Iris pigment epithelial cell (primary cell): ENCODE measurements around the gene CC2D2A.

Source experiments
- DNase-seq: peaks from one replicate; pipeline ENCODE4 v3.0.0-alpha.2; 2011; ENCODE audit warnings: low read depth

The CC2D2A gene

DNA sequence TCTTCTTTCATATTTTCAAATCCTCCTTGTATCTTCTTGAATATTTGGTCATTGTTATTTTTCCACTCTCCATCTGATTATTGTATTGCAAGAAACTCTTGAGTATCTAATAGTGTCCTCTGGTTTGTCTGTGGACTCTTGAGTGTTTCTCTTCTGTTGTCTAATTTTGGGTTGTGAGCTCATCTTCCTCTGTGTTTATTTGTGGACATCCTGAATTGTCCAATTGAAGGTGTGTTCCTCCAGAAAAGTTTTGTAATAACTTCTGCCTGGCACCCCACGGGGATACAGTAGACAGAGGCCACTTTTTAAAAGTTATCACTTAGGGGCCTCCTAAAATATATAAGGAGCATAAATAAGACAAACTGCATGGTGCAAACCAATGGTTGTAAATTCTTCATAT is 3.1 kb upstream of the CC2D2A start:
- no peak for DNase-seq

DNA sequence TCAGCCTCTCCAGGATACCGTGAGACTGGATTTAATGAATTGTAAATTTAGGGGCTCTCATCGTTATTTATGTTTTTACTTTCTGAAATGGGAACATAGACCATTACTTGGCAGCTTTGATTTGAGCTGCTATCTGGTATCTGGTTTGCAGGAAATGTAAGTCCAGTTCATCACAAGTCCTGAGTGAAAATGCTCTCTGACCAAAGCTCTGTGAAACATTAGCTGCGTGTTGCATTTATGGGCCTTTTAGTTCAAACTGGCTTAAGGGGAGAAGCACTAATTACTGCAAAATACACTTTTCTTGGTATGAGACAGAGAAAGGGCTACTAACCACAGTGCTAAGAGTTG is 420 bp downstream of the CC2D2A start:
- peak; percentile 22 for DNase-seq

DNA sequence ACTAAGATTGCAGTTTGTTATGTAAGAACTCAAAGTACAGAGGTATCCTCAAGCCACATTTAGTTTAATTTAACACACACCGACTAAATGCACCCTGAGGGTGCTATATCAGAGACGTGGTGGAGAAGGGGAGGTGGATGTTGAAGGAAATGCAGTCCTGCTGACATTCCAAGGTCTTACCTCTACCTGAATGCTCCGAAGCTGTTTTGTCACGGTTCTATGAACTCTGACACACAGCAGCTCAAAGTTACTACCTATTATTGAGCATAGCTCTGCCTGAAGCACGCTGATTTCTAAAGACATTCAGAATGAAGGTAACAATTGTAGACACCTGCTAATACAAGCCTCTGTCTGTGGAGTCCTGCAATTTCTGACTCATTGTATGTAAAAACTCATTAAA is 6.7 kb downstream of the CC2D2A start:
- no peak for DNase-seq

DNA sequence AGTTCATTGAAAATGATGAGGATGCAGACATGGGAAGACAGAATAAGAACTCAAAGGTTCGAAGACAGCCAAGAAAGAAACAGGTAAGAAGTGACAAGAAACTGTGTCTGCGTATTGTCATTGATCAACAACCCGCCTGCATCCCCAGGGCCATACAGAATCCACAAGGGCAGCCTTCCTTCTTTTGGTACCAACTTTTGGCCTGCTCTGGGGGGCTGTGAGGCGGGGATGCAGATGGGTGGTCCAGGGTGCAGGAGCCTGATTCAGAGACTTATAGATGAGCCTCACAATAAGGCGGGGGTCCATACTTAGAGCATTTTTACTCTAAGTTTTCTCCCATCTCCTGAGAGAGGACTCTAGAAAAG is 9.0 kb downstream of the CC2D2A start:
- DNase-seq: no peak

DNA sequence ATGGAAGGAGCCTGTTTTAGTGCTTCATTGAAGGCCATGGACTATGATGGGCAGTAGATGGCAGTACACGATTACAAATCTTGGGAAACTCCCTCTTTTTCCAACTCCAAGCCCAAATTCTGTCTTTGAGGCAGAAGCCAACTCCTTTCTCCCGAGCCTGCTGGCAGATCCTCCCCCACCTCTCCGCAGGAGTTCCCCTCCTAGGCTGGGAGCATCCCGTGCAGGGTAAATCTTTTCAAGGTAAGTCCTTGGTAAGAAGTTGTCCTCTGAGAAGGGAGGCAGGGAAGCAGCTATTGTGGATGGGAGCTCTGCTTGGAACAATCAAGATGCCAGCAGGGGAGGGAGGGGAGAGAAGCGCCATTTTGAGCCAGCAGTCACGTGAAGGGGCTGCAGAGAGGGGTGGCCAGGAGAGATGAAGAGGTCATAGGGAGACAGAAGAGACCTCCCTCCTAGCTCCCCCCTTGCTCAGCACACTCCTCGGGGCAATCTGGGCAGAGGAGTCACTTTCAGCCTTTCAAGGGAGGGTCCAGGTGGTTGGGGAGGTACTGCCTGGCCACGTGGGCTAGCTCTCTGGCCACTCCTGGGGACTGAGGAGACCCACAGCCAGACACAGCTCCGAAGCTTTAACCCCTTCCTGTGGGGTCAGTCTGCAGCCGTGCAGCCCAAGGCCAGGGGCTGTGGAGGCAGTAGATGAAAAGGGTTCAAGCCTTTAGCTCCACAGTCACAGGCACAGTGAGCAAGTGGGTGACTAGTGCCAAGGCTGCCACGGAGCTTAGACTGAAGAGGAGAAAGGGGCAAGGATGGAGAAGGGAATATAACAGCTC is 9.6 kb downstream of the CC2D2A start:
- peak; percentile 90 for DNase-seq

DNA sequence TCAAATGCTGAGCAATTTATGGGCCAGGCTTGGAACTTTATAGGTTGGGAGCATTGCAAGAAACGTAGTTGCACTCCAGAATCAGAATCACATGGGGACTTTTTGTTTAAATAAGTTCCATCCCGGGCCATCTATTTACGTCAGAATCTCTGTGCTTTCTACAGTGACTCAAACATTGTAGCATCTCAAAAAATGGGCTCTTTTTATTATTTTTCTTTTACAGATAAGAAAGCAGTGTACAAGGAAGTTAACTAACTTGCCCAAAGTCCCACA is 10.2 kb downstream of the CC2D2A start:
- peak; percentile 80 for DNase-seq

DNA sequence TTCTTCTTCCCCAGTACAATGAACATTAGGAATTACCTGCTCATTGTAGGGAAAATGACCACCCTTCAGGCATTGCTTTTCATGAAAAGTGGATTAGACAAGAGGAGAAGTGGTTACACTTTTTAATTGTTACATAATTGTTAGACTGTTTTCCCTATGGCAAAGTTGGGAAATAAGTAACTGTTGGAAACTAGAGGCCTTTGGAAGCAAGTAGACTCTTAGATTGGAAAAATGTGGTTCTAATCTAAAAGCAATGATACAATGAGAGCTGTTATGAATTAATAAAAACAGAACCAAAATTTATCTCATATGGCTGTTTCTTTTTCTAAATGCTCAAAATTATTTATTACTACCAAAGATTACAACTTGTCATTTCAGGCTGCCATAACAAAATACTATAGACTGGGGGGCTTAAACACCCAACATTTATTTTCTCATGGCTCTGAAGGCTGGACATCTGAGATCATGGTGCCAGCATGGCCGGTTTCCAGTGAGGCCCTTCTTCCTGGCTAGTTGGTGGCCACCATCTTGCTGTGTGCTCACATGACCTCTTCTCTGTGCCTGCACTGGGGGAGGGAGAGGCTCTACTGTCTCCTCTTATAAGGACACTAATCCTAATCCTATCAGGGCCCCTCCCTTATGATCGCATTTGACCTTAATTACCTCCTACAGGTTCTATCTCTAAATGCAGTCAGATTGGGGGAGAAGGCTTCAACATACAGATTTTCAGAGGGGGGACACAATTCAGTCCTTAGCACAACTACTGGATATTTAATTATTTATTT is 12.5 kb downstream of the CC2D2A start:
- no peak for DNase-seq

DNA sequence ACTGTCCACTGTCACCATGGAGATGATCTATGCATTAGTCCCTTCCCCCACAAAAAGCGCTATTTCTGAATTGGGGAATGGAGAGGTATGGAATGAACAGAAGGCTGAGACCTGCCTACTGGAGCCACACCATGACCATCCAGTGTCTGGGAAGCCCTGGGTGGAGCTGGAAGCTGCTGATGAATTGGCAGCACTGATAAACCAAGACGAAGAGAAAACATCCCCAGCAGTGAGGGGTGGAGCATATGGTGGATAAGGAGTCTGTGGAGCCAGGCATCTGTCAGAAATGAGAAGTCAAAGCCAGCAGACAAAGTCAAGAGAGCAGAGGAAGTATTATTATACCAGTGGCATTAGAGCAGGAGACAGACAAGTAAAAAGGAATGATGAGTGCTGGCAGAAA is 13.2 kb downstream of the CC2D2A start:
- DNase-seq: peak; percentile 37

DNA sequence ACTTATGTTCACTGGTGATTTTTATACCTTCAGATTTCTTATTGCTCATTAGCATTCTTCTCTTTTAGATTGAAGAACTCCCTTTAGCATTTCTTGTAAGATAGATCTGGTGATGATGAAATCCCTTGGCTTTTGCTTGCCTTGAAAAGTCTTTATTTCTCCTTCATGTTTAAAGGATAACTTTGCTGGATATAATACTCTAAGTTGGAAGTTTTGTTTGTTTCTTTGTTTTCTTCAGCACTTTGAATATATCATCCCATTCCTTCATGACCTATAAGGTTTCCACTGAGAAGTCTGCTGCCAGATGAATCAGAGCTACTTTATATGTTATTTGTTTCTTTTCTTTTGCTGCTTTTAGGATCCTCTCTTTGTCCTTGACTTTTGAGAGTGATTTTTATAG is 18.5 kb downstream of the CC2D2A start:
- DNase-seq: peak; percentile 43

DNA sequence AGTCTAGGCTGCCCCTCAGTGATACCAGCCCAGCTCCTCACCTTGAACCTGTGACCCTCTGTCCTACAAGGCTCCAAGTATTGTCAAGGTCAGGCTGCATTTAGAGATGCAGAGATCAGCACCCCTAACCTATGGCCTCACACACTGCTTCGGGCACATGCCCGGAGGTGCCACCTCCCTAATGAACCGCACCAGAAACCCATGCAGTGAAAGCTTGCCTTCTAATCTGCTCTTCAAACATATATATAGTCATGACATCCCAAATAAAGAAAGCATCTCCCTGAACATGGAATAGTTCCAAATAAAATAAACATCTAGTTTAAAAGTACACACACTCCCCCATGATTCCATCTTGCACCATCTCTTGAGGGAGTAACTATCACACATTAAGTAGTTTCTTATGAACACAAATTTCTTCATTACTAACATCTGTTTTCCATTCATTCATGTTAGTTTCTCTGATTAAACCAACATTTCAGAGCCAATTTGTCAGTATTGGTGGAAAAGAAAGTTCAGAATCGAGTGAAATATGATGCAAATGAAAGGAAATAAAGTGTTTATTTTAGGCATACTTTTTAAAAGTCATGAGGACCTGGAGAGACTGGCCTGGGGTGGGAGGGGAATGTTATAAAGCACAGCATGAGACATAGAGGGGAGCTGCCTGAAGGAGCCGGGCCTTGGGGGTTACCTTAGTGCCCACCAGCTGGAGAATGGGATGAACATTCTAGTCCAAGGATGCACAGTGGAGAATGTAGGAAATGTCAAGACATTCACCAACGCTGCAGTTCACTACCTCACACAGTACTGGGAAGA is 19.2 kb downstream of the CC2D2A start:
- DNase-seq: peak; percentile 92

DNA sequence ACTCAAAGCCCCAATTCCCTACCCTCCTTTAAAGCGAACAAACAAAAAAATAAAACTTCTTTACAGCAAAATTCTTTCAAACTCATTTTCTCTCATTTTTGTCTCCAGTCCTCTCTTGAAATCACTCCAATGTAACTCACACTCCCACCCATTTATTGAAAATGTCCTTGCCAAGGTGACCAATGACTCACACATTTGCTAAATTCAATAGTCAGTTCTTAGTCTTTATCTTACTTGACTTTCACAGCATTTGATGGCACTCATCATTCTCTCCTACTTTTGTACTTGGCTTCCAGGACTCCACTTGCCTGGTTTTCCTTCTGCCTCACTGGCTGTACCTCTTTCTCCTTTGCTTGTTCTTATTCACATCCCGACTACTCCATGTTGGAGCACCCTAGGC is 19.9 kb downstream of the CC2D2A start:
- peak; percentile 26 for DNase-seq

DNA sequence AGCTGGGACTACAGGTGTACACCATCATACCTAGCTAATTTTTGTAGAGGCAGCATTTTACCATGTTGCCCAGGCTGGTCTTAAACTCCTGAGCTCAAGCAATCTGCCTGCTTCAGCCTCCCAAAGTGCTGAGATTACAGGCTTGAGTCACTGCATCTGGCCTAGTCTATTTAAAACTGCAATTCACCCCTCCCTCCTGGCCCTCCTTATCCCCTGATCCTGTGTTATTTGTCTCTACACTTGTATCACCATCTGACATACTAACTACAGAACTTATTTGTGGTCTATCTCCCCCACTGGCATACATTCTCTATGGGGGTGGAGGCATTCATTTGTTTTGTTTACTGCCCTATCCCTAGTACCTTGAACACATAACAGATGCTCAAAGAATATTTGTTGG is 23.7 kb downstream of the CC2D2A start:
- peak; percentile 24 for DNase-seq

DNA sequence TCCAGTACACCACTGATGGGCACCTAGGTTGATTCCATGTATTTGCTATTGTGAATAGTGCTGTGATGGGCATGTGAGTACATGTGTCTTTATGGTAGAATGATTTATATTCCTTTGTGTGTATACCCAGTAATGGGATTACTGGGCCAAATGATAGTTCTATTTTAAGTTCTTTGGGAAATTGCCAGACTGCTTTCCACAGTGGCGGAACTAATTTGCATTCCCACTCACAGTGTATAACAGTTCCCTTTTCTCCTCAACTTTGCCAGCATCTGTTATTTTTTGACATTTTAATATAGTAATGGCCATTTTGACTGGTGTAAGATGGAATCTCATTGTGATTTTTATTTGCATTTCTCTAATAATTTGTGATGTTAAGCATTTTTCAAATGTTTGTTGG is 25.9 kb downstream of the CC2D2A start:
- DNase-seq: no peak

DNA sequence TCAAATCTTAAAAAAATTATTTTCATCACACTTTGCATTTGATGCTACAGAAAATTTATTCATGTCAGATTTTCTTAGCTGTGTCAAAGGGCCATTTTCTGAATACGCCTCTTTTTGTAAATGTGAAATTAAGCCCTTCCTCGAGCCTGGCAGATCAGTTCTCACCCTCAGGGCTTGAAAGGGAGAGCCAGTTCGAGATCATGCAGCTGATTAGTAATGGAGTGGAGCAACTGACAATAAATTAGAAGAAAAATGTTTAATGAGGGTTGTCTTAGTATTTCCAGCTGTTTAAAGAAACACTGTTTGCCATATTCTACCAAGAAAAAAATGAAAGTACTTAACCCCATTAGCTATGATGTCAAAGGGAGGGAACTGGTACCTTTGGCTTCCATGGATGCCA is 28.7 kb downstream of the CC2D2A start:
- DNase-seq: no peak

DNA sequence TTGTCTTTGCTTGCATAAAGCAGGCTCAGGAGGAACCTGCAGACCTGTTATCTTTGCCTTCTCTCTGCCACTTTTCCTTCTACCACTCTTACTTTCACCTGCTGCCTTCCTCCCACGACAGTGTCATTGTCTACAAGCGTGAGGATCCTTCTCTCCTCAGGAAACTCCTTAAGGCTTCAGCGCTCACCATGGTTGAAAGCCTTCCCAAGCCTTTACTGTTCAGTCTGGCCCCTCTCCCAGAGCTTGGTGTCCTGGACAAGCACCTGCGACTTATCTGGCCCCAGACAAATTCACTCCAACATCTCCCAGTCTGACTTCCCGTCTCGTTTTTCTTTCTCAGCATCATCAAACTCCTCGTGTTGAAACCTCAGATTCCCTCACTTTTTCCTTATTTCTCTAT is 31.0 kb downstream of the CC2D2A start:
- DNase-seq: no peak

DNA sequence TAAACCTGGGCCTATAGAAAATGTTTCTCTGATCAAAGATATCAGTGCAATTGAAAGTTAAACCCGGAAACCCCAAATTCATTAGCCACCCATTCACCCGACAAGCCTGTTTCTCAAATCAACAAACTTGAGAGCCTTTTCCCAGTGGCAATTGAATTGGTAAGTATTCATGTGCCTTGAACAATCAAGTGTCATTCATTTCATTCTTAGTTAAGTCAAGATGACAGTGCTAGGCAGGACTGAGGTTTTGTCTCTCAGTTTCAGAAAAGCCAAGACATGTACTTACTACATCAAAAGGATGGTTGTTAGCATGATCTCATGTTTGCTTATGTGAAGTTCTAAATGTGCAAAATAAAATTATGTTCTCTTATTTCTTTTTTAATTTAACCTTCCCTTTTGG is 32.3 kb downstream of the CC2D2A start:
- no peak for DNase-seq

DNA sequence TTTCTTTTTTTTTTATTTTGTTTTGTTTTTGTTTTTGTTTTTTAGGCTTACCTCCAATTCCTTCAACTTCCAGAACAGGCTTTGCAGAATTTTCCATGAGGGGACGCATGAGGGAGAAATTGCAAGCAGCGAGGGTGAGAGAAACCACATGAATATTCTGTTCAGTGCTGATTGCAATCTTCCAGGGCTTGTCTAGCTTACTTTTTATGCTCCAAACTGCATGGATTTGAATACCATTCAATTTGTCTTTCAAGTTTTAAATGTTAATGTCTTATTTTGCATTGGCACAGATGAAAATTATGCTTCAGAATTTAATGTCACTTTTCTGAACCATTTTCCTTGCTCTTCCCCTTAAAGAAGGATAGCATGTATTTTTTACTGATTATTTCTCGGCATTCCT is 32.7 kb downstream of the CC2D2A start:
- DNase-seq: no peak

DNA sequence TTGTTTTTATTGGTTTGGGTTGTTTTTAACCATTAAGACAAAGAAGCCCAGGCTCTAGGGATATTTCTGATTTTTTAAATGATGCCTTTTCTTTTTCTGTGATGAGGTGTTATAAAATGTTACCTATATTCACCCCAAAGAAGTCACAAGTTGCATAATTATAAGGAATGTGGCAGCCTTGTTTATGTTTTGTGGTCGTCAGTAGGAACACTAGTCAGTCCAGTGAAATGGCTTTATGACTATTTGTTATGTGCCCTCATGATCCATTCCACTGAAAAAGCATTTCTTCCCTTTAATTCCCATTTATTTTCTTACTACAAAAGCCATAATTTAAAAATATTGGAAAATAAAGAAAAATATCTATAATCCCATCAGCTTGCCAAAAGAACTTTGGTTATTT is 34.4 kb downstream of the CC2D2A start:
- DNase-seq: peak; percentile 76

DNA sequence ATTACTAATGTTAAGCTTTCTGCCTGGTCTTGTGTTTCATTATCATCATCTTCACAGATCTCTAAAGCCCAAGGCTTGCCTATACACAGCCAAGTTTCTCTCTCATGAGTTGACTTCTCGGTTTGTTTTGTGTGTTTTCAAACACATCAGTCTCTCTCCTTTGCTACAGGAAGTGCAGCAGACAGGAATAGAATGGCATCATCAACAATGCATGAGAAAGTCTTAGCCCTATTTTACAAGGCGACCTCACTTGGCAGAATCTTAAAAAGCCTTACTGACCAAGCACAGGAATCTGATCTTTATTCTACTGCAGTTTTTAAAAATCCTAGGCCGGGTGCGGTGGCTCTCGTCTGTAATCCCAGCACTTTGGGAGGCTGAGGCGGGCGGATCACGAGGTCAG is 36.8 kb downstream of the CC2D2A start:
- DNase-seq: peak; percentile 95

DNA sequence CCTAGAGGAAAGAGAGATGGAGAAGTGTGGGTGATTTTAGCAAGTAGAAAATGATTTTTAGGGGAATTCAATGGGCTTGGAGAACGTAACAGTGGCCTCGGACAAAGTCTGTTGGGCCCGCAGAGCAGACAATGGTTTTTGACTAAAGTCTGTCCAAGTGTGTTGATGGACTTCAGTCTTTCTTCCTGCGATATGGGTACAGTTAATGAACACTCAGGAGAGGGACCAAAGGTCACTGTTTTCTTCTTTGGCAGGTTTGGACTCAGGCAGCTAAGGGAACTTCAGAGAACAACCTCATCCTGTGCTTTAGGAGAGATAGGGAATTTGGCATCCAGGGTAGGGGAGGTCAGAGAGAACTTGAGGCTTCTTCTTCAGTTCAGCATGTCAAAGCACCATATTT is 38.0 kb downstream of the CC2D2A start:
- DNase-seq: no peak

DNA sequence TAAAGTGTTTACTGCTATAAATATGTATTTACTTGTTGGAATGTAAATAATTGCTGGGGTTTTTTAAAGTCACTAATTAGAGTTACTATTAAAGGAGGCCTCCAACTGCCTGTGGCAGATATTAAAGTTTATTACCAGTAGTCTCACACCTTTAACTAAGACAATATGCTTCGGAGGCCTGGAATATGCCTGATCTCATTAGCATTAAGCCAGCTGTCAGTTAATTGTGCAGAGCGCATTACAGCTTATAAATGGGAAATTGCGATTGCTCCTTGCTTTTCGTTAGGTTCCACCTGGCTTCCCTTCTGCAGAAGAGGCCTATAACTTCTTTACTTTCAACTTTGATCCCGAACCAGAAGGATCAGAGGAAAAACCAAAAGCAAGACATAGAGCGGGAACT is 41.3 kb downstream of the CC2D2A start:
- no peak for DNase-seq

DNA sequence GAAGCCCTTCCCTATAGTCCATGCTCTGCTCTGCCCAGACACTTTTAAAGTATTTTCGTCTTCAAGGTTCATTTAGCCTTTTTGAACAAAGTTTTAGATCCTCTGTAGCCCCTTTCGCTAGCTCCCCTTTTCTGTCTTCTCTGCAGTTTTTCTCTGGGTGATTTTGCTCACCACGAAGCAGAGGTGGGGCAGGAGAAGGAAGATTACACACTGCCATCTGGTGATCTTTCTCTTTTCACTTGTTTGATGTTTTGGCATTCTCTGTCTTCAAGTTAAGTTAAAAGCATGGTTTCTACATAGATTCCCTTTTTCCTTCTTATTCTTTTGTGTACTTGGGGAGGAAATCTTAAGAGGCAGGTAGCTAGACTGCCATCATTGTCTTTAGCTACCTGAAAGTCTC is 43.9 kb downstream of the CC2D2A start:
- peak; percentile 23 for DNase-seq

DNA sequence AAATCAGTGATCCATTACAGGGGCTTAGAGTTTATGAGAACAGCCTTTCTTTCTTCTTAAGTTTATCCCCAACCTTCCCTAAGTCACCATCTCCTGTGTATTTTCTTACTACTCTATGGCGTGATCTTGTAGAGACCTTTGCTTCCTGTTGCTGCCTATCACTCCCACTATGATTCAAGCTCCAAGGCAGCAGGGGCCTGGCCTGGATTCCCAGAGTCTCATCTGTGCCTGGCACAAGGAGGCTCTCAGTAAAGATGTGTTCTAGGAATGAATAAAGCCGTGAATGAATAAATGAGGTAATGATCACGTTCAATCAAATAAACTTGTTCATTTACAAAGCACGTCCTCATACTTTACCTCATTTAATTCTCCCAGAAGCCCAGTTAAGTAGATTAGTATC is 45.4 kb downstream of the CC2D2A start:
- peak; percentile 84 for DNase-seq
